ENCODE measurements around the gene DNM3.
"Not testable (repeated sequence)": the region's sequence is repeated elsewhere in the genome, so short reads cannot be mapped to it uniquely, and the experiment has no call there.

Gene DNM3

DNA sequence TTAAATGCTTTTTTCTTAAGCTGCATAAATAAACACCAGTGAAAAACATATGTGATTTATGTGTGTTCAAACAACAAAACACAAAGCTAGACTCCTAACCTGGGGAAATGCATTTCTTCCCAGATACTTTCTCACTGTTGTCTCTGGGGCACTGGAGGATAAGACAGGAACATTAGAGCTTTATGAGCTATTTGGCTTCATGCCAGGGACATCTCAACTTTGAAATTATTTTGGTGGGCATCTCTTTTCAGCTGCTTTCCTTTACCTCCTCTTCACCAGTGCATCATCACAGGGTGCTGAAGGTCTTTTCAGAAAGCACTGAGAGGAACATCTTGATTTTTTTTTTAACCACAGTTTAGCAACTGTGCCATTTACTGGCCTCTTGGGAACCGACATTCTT is 212.9 kb downstream of the DNM3 start:
- no peak for DNase-seq

DNA sequence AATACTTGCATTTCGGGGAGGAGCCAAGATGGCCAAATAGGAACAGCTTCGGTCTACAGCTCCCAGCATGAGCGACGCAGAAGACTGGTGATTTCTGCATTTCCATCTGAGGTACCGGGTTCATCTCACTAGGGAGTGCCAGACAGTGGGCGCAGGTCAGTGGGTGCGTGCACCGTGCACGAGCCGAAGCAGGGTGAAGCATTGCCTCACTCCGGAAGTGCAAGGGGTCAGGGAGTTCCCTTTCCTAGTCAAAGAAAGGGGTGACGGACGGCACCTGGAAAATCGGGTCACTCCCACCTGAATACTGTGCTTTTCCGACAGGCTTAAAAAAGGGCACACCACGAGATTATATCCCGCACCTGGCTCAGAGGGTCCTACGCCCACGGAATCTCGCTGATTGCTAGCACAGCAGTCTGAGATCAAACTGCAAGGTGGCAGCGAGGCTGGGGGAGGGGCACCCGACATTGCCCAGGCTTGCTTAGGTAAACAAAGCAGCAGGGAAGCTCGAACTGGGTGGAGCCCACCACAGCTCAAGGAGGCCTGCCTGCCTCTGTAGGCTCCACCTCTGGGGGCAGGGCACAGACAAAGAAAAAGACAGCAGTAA is 214.6 kb downstream of the DNM3 start:
- DNase-seq: not testable (repeated sequence)

DNA sequence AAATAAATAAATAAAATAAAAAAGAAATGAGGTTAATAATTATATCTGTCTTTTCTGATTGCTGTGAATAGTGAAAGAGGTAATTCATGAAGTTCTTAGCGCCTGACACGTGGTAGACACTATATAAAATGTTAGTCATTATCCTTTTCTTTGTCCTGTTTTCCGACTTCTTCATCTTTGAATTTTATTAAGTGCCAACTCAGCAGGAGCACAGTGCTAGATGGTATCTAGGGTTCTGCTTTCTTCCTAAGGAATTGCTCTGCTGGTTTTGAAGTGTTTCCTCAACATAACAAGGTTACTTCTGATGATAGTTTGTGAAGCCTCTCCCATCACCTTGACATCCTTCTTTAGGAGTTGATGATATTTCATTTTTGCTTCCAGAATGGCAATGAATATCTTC is 227.0 kb downstream of the DNM3 start:
- DNase-seq: no peak

DNA sequence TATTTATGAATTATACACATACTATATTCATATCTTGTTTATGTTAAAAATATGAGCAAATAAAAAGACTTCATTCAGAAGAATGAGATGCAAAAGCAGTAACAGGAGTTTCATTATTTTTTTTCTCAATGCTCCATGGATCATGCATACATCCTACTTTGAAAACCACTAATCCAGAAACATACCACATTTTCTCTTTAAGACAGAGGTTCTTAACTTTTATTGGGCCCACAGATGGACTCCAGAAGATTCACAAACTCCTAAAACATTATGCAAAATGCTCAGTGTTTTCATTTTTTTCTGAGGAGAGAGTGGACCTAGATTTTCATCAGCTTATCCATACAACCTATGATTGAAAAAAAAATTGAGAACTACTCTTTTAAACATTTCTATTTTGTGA is 227.8 kb downstream of the DNM3 start:
- no peak for DNase-seq

DNA sequence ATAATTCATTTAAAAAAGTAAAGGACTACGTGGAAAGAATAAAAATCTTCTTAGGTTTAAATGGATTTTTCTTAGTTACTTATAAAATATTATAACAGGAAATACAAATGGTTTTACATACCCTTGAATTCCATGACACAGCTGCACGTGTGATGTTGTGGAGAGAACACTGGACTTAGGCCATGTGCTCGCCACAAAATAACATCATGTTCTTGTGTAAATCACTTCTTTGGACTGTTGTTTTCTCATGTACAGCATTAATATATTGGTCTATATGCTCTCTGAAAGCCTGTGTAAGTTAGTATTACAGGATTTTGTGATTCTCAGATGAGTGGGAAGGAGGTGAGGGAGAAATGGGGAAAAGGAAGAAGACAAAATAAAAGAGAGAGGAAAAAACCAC is 228.2 kb downstream of the DNM3 start:
- DNase-seq: no peak

DNA sequence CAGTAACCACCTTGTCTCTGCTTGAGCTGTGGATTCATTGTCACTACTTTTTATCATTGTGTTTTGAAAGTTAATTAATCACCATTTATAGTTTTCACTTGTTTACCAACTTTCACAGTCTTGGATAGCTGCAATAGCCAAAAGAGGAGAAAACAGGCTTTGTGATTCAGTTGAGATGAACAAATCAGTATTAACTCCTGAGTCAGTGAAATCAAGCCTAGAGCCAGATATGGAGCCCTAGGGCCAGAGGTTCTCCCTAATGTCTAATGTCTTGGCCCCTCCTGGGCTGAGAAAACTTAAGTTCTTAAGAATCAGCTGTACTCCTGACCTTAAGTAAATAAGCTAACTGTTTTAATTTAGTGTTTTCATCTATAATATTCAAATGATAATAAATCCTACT is 228.8 kb downstream of the DNM3 start:
- no peak for DNase-seq

DNA sequence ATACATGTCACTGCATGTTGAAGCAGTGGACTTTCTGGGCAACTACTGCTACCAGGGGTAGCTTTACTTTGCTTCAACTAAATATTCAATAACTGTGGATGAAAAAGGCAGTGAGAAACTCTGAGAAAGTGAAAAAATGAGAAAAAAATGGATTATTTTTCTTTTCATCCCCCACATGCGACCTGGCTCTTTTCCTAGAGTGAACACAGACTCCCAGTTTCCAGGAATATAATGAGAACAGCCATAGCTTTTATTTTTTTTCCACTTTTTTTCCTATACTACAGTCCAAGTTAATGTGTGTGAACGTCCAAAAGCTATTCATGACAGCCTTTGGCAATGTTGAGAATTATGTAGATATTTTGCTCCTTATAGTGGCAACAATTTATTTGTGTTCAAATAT is 230.4 kb downstream of the DNM3 start:
- no peak for DNase-seq

DNA sequence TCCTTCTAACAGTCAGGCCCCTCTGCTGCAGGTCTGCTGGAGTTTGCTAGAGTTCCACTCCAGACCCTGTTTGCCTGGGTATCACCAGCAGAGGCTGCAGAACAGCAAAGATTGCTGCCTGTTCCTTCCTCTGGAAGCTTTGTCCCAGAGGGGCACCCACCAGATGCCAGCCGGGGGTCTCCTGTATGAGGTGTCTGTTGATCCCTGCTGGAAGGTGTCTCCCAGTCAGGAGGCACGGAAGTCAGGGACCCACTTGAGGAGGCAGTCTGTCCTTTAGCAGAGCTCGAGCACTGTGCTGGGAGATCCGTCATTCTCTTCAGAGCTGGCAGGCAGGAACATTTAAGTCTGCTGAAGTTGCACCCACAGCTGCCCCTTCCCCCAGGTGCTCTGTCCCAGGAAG is 238.6 kb downstream of the DNM3 start:
- not testable (repeated sequence) for DNase-seq

DNA sequence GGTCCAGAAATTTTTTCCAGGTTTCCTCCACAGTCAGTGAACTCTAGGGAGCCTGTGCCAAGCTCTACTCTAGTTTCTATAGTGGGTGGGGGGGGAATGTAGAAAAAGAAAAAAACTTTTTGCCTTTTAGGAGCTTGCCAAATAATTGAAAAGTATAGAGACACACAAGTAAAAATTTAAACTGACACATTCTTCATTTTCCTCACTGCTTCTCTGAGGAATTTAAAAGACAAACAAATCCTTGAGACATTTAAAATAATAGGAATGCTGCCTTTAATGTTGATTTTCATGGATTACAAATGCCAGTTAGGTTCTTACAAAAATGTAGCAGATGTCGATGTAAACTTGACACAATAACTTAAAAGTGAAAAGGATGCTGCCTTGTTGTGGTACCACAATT is 241.9 kb downstream of the DNM3 start:
- no peak for DNase-seq

DNA sequence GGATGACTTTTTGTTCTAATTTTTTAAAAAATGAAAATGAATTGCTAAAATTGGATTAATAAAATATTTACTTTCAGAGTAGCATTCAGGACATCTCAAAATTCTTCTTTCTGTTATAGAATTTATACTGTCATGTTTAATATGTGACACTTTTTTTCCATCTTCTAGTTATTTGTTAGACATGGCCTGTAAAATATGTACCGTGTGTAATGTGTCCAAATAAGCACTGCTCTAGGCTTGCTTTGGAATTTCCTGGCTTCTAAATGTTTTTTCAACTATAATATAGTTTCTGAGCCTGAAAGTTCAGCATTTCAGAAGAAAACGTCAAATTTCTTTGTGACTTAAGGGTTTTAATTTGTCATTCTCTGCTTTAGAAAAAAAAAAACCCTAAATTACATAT is 243.6 kb downstream of the DNM3 start:
- no peak for DNase-seq

DNA sequence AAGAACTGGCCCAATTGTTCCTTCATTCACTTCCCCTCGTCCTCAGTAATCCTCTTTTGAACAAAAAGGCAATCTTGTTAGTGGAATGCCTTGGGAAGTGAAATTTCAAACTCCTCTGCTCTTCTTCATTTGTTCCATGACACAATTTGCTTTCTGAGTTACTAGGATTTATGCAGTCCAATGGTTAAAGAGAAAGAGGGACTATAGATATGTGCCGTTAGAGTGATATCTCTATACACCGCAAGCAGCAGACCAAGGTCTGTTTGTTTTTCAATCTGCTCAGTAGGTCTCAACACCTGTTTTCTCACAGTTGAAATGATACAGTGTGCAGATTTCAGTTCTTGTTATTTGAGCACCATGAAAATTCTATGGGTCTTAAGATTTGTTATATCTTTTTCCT is 244.0 kb downstream of the DNM3 start:
- DNase-seq: no peak

DNA sequence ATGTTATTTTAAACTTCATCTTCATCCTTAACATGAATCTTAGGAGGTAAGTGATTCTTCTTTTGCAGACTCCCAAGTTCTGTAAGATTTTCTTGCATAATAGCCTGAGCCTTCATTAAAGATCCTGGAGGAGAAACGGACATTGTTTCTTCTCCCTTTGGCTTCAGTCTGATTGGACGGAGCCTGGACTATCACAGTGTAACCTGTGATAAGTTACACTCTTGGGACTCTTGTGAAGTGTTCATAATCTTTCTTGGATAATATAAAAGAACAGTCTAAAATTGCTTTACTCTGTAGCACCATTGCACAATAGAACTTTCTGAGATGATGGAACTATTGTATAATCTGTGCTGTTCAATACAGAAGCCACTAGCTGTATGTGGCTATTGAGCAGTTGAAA is 244.8 kb downstream of the DNM3 start:
- no peak for DNase-seq

DNA sequence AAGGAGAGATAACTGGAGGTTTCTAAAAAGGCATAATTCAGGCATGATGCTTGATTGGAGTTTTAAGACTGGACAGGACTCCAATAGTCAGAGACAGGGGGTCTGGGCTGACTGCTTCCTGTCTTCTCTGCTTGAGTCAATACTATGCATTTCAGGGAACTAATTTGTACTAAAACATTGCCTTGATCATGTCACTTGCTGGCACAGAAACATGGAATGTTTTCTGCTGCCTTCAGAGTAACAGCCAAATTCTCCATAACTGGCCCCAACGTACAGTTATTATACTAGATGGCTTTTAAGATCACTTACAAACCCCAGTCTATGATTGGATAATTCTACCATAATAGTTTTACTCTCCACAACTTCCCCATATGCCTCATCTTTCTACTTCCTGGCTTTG is 247.0 kb downstream of the DNM3 start:
- DNase-seq: no peak

DNA sequence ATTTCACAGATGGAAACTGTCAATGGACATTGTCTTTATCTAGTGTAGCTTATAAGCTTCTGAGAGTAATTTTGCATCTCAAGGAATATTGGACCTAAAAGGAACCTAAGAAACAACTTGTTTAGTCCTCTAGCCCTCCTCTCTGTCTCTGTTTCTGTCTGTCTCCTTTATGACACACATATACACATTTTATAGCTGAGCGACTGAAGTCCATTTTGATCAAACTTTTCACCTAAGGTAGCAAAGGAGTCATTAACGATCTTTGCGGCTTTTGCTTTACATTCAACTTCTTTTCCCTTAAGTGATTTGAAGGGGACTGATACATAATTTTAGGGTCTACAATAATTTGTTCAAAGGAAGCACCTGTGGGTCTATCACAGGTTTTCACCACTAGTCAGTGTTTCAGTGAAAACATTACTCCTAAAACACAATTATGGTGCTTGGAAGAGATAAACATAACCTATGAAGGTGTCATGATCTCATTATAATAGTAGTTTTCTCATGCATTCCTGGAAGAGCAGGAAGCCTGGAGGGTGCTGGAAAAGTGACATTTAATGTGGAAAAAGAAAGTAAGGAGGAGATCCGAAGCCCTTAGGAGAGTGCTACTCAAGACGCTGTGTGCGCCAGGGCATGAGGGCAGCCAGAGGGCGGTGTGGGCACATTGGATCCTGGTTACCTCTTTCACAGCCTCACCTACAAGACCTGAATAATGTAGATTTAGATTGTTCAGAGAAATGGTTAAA is 248.6 kb downstream of the DNM3 start:
- peak; percentile 68 for DNase-seq

DNA sequence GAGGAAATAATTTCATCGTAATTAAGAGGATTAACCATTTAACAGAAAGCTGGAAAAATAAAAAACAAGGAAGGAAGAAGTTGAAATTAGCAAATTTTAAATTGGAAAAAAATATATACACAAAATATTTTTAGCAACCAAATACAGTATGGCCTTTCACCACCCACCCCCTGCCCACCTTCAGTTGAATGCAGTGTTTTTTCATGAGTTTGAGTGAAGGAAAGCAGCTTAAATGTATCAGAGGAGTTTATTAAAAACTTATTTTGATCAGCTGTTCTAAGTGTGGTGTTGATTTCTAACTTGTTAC is 249.2 kb downstream of the DNM3 start:
- DNase-seq: no peak

DNA sequence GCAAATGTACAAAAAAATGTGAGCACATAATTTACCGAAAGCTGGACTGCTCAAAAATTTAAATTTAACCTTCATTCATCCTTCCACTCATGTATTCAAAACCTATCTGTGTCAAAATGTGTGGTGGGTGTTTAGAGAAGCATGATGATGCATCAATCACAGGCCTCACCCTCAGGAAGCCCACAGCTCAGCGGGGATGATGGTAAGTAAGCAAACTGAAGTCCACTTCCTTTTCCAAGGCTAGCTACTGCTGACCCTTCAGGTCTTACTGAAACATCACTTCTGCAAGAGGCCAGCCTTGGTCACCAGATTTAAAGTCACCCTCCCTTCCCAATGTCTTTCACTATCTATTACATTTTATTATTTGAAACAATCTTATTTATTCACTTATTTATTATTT is 254.5 kb downstream of the DNM3 start:
- DNase-seq: no peak

DNA sequence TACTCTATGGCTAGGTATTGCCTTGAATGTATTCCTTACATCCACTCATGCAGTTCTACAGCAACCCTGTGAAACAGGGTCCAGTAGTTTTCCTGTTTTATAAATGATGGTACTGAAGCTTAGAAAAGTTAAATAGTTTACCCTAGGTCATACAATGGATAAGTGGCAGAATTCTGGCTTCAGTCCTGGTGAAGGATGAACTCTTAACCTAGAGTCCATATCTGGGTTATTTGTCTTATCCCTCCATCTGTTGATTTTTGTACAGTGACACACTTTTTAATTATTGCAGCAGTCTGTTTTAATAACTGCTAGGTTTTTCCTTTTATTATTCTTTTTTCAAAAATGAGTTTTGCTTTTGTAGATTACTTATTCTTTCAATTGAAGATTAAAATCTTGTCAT is 263.9 kb downstream of the DNM3 start:
- DNase-seq: no peak

DNA sequence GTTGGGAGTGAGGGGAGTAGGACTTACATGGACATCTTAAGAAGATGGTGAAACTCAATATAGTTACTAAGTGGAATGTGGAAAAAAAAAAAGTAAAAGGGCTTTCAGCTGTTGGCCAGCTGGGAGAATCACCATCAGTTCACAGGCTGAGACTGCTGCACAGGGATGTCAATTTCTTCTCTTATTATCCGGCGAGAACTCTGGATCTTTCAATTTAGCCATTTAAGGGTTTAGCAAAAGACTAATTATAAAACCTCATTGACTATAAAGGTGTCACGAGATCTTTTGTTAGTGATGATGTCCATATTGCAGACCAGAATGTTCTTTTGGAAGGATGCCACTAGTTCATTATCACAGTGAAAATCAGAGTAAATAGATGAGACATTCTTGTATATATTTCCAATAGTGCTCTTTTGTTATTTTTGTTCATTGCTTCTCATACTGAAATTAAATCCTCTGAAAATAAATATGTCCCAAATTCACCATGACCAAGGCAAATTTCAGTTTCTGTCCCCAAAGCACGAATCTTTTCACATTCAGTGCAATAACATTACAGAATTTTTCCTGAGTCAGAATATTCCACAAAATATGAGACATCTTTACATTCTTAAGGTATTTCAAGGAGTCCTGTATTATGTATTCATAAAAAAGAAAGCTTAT is 266.1 kb downstream of the DNM3 start:
- no peak for DNase-seq

DNA sequence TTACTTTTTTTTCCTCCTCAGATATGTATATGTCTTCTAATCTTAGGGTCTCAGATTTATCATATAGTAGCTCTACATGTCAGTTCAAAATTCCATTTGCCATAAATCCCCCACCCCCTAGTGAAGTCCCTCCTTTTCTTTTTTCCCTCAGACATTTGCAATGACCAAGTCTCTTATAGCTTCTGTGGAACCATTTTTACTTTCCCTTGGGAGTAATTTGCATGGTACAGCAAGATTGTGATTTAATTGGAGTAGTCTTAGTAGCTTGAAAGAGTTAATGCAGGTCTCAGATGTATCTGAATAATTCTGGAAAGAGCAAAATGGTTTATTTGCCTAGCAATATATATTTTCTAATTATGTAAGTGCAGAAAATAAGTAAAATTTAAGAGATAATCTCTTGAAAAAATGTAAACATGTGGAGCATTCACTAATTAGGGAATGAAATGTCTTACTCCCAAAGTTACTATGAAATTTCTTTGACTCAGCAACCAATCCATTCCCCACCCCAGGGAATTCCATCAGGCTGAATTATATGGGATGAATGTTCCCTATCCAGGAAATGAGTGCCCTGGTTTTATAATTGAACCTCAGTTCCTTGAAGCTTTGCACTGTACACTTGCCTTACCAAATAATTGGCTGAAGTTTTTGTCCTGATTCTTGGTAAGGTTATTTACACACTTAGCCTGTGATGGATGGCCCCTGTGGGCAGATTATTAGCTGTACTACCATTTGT is 267.0 kb downstream of the DNM3 start:
- DNase-seq: no peak

DNA sequence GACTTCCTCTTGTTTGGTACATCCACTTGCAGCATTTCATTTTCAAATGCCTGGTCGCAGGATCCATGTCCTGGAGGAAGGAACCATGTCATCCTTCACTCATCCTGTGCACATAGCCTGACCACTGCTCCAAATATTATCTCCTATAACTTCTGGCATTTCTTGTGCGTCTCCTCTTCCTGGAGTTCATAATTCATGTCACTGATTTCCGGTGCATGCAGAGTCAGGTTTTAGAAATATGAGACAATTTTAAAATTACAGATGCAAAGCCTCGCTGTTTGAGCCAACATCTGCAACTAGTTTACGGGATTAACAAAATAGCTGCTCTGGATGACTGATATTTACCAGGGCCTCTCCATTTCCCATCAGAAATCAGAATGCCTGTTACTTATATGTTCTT is 268.1 kb downstream of the DNM3 start:
- no peak for DNase-seq

DNA sequence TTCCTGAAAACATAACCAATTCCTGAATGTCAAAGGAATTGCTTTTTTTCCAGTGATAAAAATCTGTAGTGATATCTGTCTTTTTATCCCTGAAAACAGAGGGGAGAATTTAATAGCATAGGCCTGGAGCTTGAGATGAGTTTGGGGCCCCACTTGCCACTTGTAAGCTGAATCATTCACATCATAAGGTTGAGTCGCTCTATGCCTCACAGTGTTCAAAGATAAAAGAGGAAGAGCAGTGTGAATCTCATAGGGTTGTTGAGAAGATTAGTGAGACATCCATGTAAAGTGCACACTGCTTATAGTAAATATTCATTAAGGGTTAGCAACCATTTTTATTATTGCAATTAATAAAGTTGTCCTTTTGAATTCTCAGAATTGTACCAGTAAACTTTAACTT is 271.3 kb downstream of the DNM3 start:
- no peak for DNase-seq

DNA sequence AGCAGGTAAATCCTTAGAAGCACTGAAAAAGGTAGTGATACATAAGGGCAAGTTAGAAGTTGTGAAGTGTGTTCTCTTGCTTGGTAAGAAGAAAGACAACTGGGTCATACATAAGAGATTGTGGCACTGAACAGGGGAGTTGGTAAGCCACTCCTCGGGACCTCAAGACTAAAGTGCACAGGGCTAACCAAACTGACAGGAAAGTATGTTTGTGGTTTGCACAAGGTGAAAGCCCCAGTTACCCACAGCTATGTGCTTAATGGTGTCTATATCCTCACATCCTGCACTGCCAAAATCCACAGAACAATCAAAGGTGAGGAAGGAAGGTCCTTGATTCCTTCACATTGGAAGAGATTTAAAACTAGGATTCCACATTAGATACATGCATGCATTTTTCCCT is 276.5 kb downstream of the DNM3 start:
- DNase-seq: no peak

DNA sequence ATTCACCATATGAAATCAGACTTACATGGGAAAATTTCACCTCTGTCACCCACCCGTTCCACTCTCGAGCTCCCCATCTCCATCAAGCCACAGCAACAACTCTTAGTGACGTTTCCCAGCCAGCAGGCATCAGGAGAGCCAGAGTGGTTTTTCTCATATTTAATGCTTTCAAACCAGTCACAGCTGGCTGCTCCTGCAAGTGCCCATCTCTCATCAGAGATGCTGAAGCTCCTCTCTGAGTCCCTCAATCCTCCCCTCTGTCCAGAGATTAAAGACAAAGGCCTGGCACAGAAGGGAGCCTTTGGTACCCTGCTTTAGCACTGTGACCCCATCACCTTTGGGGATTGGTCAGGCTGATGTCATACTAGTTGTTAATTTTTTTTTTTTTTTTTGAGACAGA is 277.3 kb downstream of the DNM3 start:
- no peak for DNase-seq

DNA sequence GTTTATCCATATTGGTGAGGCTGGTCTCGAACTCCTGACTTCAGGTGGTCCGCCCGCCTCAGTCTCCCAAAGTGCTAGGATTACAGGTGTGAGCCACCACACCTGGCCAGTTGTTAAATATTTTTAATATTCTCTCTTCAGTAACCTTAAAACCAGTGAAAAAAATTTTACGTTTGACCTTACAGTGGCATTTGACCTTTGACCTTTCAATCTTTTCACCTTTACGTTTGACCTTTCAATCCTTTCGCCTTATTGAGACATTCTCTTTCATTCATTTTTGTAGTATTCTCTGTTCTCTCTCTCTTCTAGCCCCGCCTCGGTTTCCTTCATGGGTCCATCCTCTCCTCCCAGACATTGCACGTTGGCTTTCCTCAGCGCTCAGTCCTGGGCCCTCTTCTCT is 277.9 kb downstream of the DNM3 start:
- no peak for DNase-seq

Data from stimulated activated CD4-positive, alpha-beta T cell treated with anti-CD3 and anti-CD28 coated beads, Interleukin-4, amount 100 ng/mL, for 1 hour (primary cell).